Left ventricle myocardium superior (tissue), 1 donor: Measurements from ENCODE around the gene KRTAP5-10. TPM values are rescaled to one million over a fixed set of nuclear protein-coding genes. Genes with fewer than 3 reads are reported as not detected.
A peak's percentile ranks its signal among the peaks of the same experiment; 100 is the strongest.
"Not testable (repeated sequence)": the region's sequence is repeated elsewhere in the genome, so short reads cannot be mapped to it uniquely, and the experiment has no call there.

ENCODE experiments used
- ATAC-seq: fragments of 200-7000 bp; cut with Tn5 transposase; one replicate; pipeline ENCODE4 v1.9.1; 2020; ENCODE audit warnings: mild to moderate bottlenecking, moderate library complexity
- DNase-seq: peaks from one replicate; pipeline ENCODE4 v3.0.0-alpha.2; 2020
- intact Hi-C: fragments of 100-400 bp; cut with micrococcal nuclease; formaldehyde crosslinking; loops from one replicate; pipeline ENCODE4 v1.11.0; 2022
- total RNA-seq: library from RNA; stranded (reverse); fragmentation: NEBNext Ultra II Directional; extraction: Animal tissue kit (Norgen Biotek cat#: 25700); gene quantifications from one replicate; pipeline ENCODE4 v1.2.1, GENCODE V29; 2021
- donor health status: DM: no; HTN: yes; CAD: no; lungs with severe emphysema.

KRTAP5-10 gene
- total RNA-seq, 1 donor from 2014 or later = not detected

DNA sequence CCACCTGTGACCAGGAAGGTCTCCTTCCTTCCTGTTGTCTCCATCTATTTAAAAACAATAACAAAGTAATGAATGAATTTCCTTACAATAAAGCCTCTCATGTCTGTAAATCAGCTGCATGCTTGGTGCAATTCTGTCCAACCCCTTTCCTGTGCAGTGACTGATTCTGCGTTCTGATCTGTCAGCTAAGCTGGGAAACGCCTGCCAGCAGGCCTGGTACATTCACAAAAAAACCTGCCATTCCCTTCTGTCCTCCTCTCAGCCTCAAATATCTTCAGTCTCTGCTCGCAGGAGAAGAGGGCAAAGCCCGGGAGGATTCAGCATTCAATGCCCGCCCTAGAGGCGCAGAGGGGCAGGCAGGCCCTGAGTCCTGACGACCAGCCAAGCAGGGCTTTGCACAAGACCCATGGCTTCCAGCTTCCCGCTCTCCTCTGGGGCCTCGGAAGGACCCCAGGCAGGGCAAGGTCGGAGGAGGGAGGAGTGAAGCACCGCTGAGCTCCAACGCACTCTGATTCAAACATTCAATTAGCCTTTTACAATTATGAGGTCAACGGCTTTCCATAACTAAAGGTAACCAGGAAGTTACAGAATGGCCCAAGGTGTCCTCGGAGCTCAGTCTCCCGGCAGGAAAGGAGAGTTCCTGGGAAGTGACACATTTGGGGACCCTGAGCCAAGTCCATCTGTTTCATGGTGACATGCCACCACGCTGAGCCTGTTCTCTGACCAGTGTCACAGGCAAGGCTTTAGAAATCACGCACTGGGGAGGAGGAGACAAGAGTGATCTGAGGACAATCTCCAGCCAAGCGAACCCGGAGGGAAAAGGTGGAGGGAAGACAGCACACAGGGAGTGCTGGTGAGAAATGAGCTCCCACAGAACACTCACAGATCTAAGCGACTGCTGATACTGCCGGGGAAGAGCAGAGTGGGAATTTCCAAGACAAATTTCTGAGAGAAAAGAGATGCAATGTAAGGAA is 1.6 kb downstream of the KRTAP5-10 start:
- ATAC-seq, intact Hi-C loops, DNase-seq: not testable (repeated sequence)

DNA sequence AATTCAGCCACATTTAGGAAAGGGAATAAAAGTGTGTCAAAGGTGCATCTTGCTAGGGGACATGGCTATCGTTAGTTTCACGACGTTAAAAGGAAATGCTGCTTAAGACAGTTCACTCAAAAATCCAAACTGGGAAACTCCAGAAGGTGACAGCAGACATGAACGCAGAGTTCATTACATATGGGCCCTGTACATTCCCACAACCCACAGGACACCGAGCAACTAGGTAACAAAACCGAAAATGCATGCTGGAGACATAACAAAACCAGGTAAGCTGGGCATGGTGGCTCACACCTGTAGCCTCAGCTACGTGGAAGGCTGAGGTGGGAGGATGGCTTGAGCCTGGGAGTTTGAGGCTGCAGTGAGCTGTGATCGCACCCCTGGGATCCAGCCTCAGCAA is 2.3 kb downstream of the KRTAP5-10 start:
- ATAC-seq, DNase-seq, intact Hi-C loops: not testable (repeated sequence)

DNA sequence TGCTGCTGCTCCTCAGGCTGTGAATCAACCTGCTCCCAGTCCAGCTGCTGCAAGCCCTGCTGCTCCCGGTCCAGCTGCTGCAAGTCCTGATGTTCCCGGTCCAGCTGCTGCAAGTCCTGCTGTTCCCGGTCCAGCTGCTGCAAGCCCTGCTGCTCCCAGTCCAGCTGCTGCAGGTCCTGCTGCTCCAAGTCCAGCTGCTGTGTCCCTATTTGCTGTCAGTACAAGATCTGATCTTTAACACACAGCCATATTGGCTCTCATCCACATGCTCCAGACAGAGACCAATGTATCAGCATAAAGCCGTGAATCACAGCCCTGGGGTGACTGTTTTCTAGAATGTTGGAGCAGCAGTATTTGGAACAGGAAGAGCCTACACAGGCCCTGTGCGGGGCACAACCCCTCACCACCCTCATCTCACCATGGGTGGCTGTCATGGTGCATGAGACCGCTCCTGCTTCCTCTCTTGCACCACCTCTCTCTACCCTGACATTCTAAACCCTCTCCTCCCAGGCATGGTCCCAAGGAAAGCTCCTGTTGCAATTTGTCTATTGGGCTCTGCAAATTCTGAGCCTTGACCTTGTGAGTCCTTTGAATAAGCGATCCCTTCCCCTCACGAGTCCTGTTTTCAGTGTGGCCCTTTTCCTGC is 3.5 kb downstream of the KRTAP5-10 start:
- ATAC-seq (no peak), DNase-seq (no peak)
- intact Hi-C loops = no loop called here

- intact Hi-C loops, ATAC-seq, DNase-seq: not testable (repeated sequence)
Observed at GRCh38 chr11:71571101-71571850, 5.9 kb downstream of the KRTAP5-10 start.

- DNase-seq (no peak), ATAC-seq (no peak)
- intact Hi-C loops = no loop called here
Observed at GRCh38 chr11:71572811-71573210, 7.4 kb downstream of the KRTAP5-10 start.

- ATAC-seq (no peak), DNase-seq (no peak)
- intact Hi-C loops = no loop called here
Observed at GRCh38 chr11:71574418-71574817, 9.1 kb downstream of the KRTAP5-10 start.

- ATAC-seq (no peak), DNase-seq (no peak)
- intact Hi-C loops = no loop called here
Observed at GRCh38 chr11:71575723-71576424, 10.5 kb downstream of the KRTAP5-10 start.

- DNase-seq, intact Hi-C loops, ATAC-seq: not testable (repeated sequence)
Observed at GRCh38 chr11:71576688-71577465, 11.5 kb downstream of the KRTAP5-10 start.

- DNase-seq (no peak), ATAC-seq (no peak)
- intact Hi-C loops = no loop called here
Observed at GRCh38 chr11:71577469-71578004, 12.2 kb downstream of the KRTAP5-10 start.

- ATAC-seq = peak; percentile 17
- DNase-seq = not testable (repeated sequence)
Observed at GRCh38 chr11:71579513-71579912, 14.2 kb downstream of the KRTAP5-10 start.

GRCh38 chr11:71580057-71581003 is 15.0 kb downstream of the KRTAP5-10 start:
- DNase-seq (no peak), ATAC-seq (peak; percentile 93)
- intact Hi-C loops = no loop called here

More at GRCh38 chr11:71579513-71579912, 14.2 kb downstream of the KRTAP5-10 start:
- intact Hi-C loops = not testable (repeated sequence)

DNA sequence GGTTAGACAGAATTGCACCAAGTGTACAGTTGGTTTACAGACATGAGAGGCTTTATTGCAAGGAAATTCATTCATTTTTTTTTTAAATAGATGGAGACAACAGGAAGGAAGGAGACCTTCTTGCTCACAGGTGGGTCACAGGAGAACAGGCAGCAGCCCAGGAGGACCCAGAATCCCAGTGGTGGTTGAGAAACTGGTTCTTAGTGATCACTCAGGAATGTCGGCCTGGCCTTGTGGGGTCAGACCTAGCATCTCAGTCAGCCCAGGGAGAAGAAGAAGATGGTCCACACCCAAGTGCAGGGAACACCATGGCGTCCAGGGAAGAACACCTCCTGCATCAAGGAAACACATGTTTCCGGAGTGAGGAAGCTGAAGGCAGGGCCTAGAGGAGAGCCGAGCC is 16.5 kb downstream of the KRTAP5-10 start:
- intact Hi-C loops = no loop called here
- ATAC-seq (no peak), DNase-seq (no peak)

- intact Hi-C loops = no loop called here
- ATAC-seq (no peak), DNase-seq (no peak)
Observed at GRCh38 chr11:71582309-71582895, 17.0 kb downstream of the KRTAP5-10 start, which contains the start of gene KRTAP5-11. Gene KRTAP5-11, minus strand, starts transcription at chr11:71582875. Its CDS starts 38 bp downstream, at chr11:71582837.

GRCh38 chr11:71582969-71583368 is 17.6 kb downstream of the KRTAP5-10 start:
- DNase-seq, intact Hi-C loops, ATAC-seq: not testable (repeated sequence)

DNA sequence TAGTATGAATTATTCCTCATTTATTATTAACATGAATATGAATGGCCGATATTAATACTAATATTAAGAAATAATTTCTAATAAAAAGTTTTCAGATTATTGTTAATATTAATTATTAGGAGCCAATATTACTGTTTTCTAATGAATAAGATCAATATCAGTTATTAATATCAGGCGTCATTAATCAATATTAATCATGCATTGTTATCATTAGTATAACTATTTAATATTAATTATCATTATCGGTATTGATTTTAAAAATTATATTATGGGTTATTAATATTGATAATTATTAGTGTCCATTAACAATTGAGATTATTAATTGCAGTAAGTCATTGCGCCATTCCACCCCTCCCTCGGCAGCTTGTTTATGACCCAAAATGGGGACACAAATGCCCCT is 20.3 kb downstream of the KRTAP5-10 start:
- DNase-seq, ATAC-seq, intact Hi-C loops: not testable (repeated sequence)

GRCh38 chr11:71588314-71588713 is 23.0 kb downstream of the KRTAP5-10 start:
- intact Hi-C loops, ATAC-seq: not testable (repeated sequence)

More at GRCh38 chr11:71588314-71588713, 23.0 kb downstream of the KRTAP5-10 start:
- not testable (repeated sequence) for DNase-seq
